ENCODE results near the gene PWWP2B. TPM values are rescaled to one million over a fixed set of nuclear protein-coding genes. Genes with fewer than 3 reads are reported as not detected.

PWWP2B gene
- total RNA-seq, 1 donor from 2014 or later, result 27.1 TPM

DNA sequence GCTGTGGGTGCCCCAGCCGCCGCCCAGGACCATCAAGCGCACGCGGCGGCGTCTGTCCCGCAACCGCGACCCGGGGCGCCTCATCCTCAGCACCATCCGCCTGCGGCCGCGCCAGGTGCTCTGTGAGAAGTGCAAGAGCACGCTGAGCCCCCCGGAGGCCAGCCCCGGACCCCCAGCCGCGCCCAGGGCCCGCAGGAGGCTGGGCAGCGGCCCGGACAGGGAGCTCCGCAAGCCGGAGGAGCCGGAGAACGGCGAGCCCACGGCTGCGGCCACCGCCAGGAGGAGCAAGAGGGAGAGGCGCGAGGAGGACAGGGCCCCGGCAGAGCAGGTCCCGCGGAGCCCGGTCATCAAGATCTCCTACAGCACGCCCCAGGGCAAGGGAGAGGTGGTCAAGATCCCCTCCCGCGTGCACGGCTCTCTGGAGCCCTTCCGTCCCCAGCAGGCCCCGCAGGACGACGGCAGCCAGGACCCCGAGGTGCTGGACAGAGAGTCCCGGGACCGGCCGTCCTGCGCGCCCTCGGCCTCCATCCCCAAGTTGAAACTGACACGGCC is 8.0 kb downstream of the PWWP2B start:
- H3K27me3 ChIP-seq (ENCODE audit: control insufficient read depth, insufficient read depth, low read length), result no peaks in the 10 kb centered on the region
- DNase-seq (ENCODE audit: low read depth), result no peak
- TF ChIP-seq, protein P1, sequence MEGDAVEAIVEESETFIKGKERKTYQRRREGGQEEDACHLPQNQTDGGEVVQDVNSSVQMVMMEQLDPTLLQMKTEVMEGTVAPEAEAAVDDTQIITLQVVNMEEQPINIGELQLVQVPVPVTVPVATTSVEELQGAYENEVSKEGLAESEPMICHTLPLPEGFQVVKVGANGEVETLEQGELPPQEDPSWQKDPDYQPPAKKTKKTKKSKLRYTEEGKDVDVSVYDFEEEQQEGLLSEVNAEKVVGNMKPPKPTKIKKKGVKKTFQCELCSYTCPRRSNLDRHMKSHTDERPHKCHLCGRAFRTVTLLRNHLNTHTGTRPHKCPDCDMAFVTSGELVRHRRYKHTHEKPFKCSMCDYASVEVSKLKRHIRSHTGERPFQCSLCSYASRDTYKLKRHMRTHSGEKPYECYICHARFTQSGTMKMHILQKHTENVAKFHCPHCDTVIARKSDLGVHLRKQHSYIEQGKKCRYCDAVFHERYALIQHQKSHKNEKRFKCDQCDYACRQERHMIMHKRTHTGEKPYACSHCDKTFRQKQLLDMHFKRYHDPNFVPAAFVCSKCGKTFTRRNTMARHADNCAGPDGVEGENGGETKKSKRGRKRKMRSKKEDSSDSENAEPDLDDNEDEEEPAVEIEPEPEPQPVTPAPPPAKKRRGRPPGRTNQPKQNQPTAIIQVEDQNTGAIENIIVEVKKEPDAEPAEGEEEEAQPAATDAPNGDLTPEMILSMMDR (IDR thresholded peaks at IDR 0.05; ENCODE audit: insufficient read depth, low read length, poor library complexity, severe bottlenecking), result no peak
- H3K4me3 ChIP-seq (ENCODE audit: low read depth, low read length), result no peak overlapping the region
- H3K36me3 ChIP-seq (ENCODE audit: control insufficient read depth, insufficient read depth, low read length), result no peaks in the 10 kb centered on the region

DNA sequence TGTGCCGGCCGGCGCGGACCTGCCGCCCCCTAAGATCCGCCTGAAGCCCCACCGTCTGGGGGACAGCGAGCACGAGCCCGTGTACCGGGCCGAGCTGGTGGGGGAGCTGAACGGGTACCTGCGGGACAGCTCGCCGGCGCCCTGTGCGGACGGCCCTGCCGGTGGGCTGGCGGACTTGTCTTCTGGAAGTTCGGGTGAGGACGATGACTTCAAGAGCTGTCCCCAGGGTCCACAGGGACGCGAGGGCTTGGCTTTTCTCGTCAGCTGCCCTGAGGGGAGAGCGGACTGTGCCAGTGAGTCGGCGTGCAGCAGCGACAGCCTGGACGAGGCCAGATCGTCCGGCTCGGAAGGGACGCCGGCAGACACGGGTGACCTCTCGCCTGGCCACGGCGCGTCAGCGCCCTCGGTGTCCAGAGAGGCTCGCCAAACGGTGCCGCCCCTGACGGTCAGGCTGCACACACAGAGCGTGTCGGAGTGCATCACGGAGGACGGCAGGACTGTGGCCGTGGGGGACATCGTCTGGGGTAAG is 8.5 kb downstream of the PWWP2B start:
- no peak overlapping the region for H3K4me3 ChIP-seq (ENCODE audit: low read depth, low read length)
- TF ChIP-seq, protein P1 (IDR thresholded peaks at IDR 0.05; ENCODE audit: insufficient read depth, low read length, poor library complexity, severe bottlenecking), result no peak
- H3K27me3 ChIP-seq (ENCODE audit: control insufficient read depth, insufficient read depth, low read length), result no peaks in the 10 kb centered on the region
- H3K36me3 ChIP-seq (ENCODE audit: control insufficient read depth, insufficient read depth, low read length), result no peaks in the 10 kb centered on the region
- DNase-seq (ENCODE audit: low read depth), result no peak

DNA sequence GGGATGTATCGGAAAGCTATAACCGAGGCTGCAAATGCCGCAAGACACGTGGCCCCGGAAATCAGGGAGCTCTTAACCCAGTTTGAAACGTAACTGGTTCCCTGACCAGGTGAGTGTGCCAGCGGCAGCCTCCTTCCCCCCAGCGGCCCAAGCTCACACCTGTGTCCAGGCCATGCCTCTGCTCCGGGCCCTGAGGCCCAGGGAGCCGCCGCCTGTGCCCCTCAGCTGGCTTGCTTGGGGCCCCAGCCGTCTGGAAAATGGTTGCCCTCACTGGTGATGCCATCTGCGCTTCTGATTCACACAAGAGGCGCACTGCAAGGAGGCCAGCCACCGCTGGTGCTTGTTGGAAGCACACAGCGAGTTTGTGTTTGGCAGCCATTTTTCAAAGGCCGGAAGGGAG is 9.2 kb downstream of the PWWP2B start:
- TF ChIP-seq, protein P1 (IDR thresholded peaks at IDR 0.05; ENCODE audit: insufficient read depth, low read length, poor library complexity, severe bottlenecking), result no peak
- Histone ChIP-seq H3K4me3 (ENCODE audit: low read depth, low read length) (no peak overlapping the region), H3K36me3 (ENCODE audit: control insufficient read depth, insufficient read depth, low read length) (no peaks in the 10 kb centered on the region), H3K27me3 (ENCODE audit: control insufficient read depth, insufficient read depth, low read length) (no peaks in the 10 kb centered on the region)
- DNase-seq (ENCODE audit: low read depth), result no peak

DNA sequence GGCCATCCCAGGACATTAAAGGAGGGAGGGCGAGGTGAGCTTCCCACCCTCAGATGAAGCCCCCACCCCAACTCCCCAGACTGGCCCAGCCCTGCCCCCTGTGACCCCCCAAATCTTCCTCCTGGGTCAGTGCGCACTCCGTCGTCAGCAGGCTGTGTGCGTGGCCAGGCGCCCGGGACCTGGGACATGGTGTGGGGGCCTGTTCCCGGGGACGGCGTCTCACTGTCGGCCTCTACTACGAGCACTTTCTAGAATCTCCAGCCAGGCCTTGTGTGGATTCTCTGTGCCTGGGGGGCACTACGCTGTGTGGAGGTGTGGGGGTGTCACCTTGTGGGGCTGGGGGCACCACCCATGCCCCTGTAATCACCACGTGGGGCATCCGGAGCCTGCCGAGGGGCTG is 9.8 kb downstream of the PWWP2B start:
- Histone ChIP-seq H3K27me3 (ENCODE audit: control insufficient read depth, insufficient read depth, low read length) (no peaks in the 10 kb centered on the region), H3K36me3 (ENCODE audit: control insufficient read depth, insufficient read depth, low read length) (no peaks in the 10 kb centered on the region), H3K4me3 (ENCODE audit: low read depth, low read length) (no peak overlapping the region)
- TF ChIP-seq, protein P1 (IDR thresholded peaks at IDR 0.05; ENCODE audit: insufficient read depth, low read length, poor library complexity, severe bottlenecking), result no peak
- no peak for DNase-seq (ENCODE audit: low read depth)

DNA sequence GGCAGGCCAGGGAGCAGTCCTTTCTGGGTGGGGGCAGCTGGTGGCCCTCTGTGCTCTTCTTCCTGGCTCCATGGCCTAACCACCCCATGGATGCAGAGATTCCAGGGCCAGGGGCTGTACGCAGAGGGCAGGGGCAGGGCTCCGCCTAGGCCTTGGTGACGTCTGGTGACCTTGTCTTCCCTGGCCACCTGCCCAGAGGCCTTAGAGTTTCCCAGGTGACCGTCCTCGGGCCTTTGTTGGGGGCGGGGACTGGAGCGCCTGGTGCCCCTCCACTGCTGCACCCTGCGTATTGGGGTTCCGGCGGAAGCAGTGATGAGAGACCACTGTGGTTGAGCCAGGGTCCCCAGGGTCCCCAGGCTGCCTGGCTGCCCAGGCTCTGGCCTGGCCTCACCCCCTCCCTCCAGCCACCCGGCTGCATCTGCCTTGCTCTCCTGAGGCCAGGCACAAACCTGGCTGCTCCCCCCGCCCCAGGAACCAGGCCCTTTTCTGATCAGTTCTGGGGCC is 10.3 kb downstream of the PWWP2B start:
- H3K36me3 ChIP-seq (ENCODE audit: control insufficient read depth, insufficient read depth, low read length), result no peaks in the 10 kb centered on the region
- no peak overlapping the region for H3K4me3 ChIP-seq (ENCODE audit: low read depth, low read length)
- H3K27me3 ChIP-seq (ENCODE audit: control insufficient read depth, insufficient read depth, low read length), result no peaks in the 10 kb centered on the region
- no peak for DNase-seq (ENCODE audit: low read depth)
- TF ChIP-seq, protein P1 (IDR thresholded peaks at IDR 0.05; ENCODE audit: insufficient read depth, low read length, poor library complexity, severe bottlenecking), result no peak

DNA sequence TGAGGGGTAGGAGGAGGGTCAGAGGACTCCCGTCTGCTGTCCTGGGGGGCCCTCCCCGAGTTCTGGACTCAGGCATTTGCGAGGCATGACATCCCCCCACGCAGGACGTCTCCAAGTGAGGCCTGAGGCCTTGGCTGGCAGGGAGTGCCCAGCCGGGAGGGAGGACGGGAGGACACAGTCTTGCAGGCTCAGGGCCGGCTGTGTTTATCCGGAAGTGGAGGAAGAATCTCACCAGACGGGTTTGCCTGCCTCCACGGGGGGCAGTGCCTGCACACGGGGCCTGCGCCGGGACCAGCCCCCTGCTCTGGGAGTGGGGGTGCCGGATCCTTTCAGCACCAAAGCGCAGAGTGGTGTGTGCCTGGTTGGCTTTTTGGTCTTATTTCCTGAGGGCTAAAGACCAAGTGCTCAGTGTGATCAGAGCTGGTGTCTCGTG is 10.9 kb downstream of the PWWP2B start:
- DNase-seq (ENCODE audit: low read depth), result no peak
- Histone ChIP-seq H3K36me3 (ENCODE audit: control insufficient read depth, insufficient read depth, low read length) (no peaks in the 10 kb centered on the region), H3K27me3 (ENCODE audit: control insufficient read depth, insufficient read depth, low read length) (no peaks in the 10 kb centered on the region), H3K4me3 (ENCODE audit: low read depth, low read length) (no peak overlapping the region)
- TF ChIP-seq, protein P1 (IDR thresholded peaks at IDR 0.05; ENCODE audit: insufficient read depth, low read length, poor library complexity, severe bottlenecking), result no peak

Data from kidney epithelial cell (primary cell).